Testis (tissue), 3 donors: Measurements from ENCODE around the gene DDC. TPM values are rescaled to one million over a fixed set of nuclear protein-coding genes. Genes with fewer than 3 reads are reported as not detected.
A peak's percentile ranks its signal among the peaks of the same experiment; 100 is the strongest.

Source experiments
- DNase-seq: peaks from one replicate; pipeline ENCODE4 v3.0.0-alpha.2; 2019
- H3K27ac ChIP-seq, 2 donors: fragments of 200-600 bp; sonication (generic); one replicate each; pipeline ENCODE4 v1.5.1; 2019
- H3K27me3 ChIP-seq: fragments of 200-600 bp; sonication (generic); one replicate; pipeline ENCODE4 v1.5.1; 2019
- H3K36me3 ChIP-seq: fragments of 200-600 bp; sonication (generic); one replicate; pipeline ENCODE4 v1.5.1; 2017; ENCODE audit warnings: low read depth; ENCODE audit errors: missing control alignments
- H3K4me1 ChIP-seq: fragments of 200-600 bp; sonication (generic); one replicate; pipeline ENCODE4 v1.5.1; 2019
- H3K4me3 ChIP-seq, 2 donors: fragments of 200-600 bp; sonication (generic); one replicate each; pipeline ENCODE4 v1.5.1; 2017 to 2019
- H3K9me3 ChIP-seq: fragments of 200-600 bp; sonication (generic); one replicate; pipeline ENCODE4 v1.5.1; 2017
- POLR2A ChIP-seq: fragments of 450-650 bp; IDR thresholded peaks from one replicate; pipeline ENCODE4 v1.6.1; 2017; ENCODE audit warnings: antibody characterized with exemption, mild to moderate bottlenecking, moderate library complexity
- WGBS, 2 donors: methylation state at CpG; one replicate each; pipeline ENCODE4 v1.1.5; 2018; 5-methylcytosine and 5-hydroxymethylcytosine counted together
- intact Hi-C: fragments of 100-400 bp; cut with DNase I; formaldehyde crosslinking; loops from one replicate; pipeline ENCODE4 v1.15.1; 2023; ENCODE audit warnings: low total_unique reads
- polyA plus RNA-seq: library from polyadenylated mRNA; stranded (reverse); fragments of 350-450 nt; fragmentation: Illumina TruSeq; extraction: RNeasy Lipid Tissue Mini Kit (QIAGEN cat#74804); gene quantifications from one replicate; pipeline ENCODE4 v1.2.3, GENCODE V29; 2014; ENCODE audit warnings: low read depth, low replicate concordance; ENCODE audit not compliant: insufficient read depth
- total RNA-seq, 2 donors: library from RNA; depleted of rRNA; stranded (reverse); fragments of >200 nt; gene quantifications; one replicate each; pipeline ENCODE4 v1.2.3, GENCODE V29; 2016
- TF ChIP-seq, protein P1 (sequence below), 3 experiments: fragments of 450-650 bp in 2 of 3; fragments of 200-600 bp in 1 of 3; sonication (generic) in 1 of 3; IDR thresholded peaks; one replicate each; pipeline ENCODE4 v1.5.1; 2016 to 2019; ENCODE audit warnings: antibody characterized with exemption in 3 of 3, mild to moderate bottlenecking in 2 of 3, moderate library complexity in 1 of 3

DDC gene
- total and polyA plus RNA-seq, 3 donors from 2014 or later: 1.2 to 4.1 (median 3.3) TPM

DNA sequence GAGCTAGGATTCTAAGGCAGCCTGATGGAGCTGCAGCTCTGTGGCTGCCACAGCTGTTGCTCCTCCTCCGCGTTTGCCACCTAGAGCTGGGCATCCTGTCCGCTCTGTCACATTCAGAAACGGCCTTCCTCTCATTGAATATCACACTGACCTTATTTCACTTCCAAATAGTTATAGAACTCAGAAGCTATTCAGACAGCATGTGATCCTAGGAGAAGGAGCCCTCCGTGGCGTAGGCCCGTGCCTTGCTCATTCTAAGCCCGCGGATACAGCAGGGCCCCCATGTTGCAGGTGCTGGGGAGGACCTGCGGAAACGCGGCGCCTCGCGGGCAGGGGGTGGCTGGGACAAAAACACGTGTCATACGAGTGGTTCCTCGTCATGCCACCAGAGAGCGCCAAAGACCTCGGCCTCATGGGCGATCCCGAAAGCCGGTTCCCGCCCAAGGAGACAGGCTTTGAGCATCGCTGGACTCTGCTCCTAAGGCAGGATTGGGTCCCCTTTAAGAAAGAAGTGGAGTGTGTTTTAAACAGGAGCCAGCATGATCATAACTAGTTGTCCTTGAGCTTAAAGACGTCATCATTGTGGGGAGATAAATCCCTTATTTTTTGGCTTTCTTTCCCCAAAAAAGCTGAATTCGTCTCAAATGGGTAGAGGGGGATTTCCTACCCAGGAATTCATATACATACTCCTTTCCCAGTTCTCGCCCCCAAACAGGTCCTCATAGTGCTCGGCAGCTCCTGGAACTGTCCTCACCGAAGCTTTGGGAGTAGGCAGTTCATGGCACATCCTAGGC, 97.2 kb downstream of the DDC start:
- Histone ChIP-seq H3K4me1 (no peaks in the 10 kb centered on the region), H3K27ac (no peak overlapping the region), H3K9me3 (no peaks in the 10 kb centered on the region), H3K36me3 (no peaks in the 10 kb centered on the region), H3K4me3 (no peak overlapping the region), H3K27me3 (no peaks in the 10 kb centered on the region)
- no peak for TF ChIP-seq POLR2A
- TF ChIP-seq, protein P1, sequence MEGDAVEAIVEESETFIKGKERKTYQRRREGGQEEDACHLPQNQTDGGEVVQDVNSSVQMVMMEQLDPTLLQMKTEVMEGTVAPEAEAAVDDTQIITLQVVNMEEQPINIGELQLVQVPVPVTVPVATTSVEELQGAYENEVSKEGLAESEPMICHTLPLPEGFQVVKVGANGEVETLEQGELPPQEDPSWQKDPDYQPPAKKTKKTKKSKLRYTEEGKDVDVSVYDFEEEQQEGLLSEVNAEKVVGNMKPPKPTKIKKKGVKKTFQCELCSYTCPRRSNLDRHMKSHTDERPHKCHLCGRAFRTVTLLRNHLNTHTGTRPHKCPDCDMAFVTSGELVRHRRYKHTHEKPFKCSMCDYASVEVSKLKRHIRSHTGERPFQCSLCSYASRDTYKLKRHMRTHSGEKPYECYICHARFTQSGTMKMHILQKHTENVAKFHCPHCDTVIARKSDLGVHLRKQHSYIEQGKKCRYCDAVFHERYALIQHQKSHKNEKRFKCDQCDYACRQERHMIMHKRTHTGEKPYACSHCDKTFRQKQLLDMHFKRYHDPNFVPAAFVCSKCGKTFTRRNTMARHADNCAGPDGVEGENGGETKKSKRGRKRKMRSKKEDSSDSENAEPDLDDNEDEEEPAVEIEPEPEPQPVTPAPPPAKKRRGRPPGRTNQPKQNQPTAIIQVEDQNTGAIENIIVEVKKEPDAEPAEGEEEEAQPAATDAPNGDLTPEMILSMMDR (IDR thresholded peaks at IDR 0.05): peak; percentile 77 to 87 (median 86)
- 17 to 29% methylated on average over 30 of the region's 30 CpGs for WGBS, 2 donors
- intact Hi-C loops: loop anchor here (10.0 kb wide), 2 partner anchors 167 to 207 kb away; no protein-coding TSS in a partner anchor
- peak; percentile 89 for DNase-seq

DNA sequence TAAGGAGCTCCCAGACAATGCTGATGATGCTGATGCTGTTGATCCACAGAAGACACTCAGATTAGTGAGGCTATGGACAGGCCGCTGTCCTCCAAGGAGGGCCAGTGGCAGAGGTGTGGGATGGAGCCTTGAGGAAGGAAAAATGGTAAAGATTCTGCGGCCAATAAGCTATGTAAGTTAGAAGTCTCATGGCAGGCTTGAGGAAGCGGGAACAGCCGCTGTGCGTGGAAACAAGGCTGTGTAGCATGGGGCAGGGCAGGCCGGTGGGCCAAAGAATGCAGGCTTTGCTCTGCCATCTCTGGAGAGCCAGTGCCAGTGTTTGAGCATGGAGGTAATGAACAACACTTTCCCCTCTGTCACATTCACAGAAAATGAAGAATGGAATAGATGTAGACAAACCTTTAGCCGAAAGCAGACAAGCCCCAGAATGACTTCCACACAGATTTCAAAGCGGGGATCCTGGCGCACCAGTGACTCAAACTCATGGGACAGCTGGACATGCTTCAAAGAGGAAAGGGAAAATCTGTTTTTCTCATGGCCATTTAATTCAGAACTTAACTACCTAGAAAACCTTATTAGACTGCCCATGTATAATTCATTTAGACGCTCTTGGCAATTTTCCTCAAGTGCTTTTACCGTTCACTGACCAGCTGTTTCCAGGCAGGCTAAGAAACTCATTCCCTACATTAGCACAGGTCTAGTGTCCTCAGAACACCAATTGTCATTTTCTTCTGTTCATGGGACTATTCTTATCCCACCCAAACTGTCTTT, 98.2 kb downstream of the DDC start:
- no peak for DNase-seq
- H3K27me3 ChIP-seq: no peaks in the 10 kb centered on the region
- no peak overlapping the region for H3K27ac ChIP-seq
- no peaks in the 10 kb centered on the region for H3K9me3 ChIP-seq
- intact Hi-C loops: loop anchor here (10.0 kb wide), 2 partner anchors 168 to 208 kb away; no protein-coding TSS in a partner anchor
- H3K4me1 ChIP-seq: no peaks in the 10 kb centered on the region
- TF ChIP-seq POLR2A: no peak
- TF ChIP-seq, protein P1 (IDR thresholded peaks at IDR 0.05): no peak
- WGBS, 2 donors: 92 to 96% methylated on average over 11 of the region's 11 CpGs
- H3K36me3 ChIP-seq: no peaks in the 10 kb centered on the region
- H3K4me3 ChIP-seq: no peak overlapping the region

DNA sequence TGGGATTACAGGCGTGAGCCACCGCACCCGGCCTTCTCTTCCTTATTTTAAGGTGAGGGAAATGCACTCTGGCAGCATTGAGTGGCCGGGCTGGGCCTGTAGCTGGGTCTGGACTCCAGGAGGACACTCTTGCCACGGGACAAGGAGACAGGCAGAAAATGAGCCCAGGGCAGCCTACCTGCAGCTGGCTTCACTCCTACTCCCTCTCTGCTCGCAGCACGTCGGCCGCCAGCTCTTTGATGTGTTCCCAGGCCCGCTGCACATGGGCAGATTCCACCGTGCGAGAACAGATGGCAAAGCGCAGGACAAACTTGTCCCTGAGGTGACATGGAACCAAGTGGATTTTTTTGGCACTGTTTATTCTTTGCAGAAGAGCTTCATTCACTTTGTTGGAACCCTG, 102.2 kb downstream of the DDC start:
- Histone ChIP-seq H3K27me3 (no peaks in the 10 kb centered on the region), H3K4me3 (no peak overlapping the region), H3K36me3 (no peaks in the 10 kb centered on the region), H3K4me1 (no peaks in the 10 kb centered on the region), H3K27ac (no peak overlapping the region), H3K9me3 (no peaks in the 10 kb centered on the region)
- DNase-seq: no peak
- intact Hi-C loops: loop anchor here (10.0 kb wide), 2 partner anchors 172 to 212 kb away; no protein-coding TSS in a partner anchor
- 91 to 94% methylated on average over 11 to 13 of the region's 13 CpGs for WGBS, 2 donors
- no peak for TF ChIP-seq POLR2A
- TF ChIP-seq, protein P1 (IDR thresholded peaks at IDR 0.05): no peak

DNA sequence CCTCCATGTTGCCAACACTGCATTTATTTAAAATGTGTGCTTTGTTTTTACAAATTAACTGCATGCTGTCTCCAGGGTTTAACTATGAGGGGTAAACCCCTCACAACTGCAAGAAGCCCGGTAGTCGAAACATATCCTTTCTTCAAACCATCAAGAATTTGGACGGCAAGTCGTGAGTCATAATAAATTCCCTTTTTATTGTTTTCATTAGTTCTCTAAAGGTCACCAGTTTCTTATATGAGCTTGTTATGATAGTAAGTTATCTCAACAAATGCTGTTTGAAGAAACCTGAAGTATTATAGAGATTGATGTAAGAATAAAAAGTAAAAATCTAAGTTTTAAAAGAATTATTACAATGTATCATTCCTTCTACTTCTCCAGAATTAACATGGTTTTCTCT, 102.8 kb downstream of the DDC start:
- no peaks in the 10 kb centered on the region for H3K36me3 ChIP-seq
- WGBS, 2 donors: 88 to 91% methylated on average over 4 of the region's 4 CpGs
- no peak overlapping the region for H3K4me3 ChIP-seq
- no peak for DNase-seq
- H3K27me3 ChIP-seq: no peaks in the 10 kb centered on the region
- no peak for TF ChIP-seq POLR2A
- TF ChIP-seq, protein P1 (IDR thresholded peaks at IDR 0.05): no peak
- H3K4me1 ChIP-seq: no peaks in the 10 kb centered on the region
- intact Hi-C loops: loop anchor here (10.0 kb wide), 2 partner anchors 172 to 212 kb away; no protein-coding TSS in a partner anchor
- H3K9me3 ChIP-seq: no peaks in the 10 kb centered on the region
- no peak overlapping the region for H3K27ac ChIP-seq
